Erythroblast (primary cell): ENCODE measurements around the gene BORCS8.

Experiments
- GATA1 ChIP-seq: IDR thresholded peaks from 2 replicates; pipeline ENCODE4 v1.6.1; 2011; ENCODE audit warnings: low read depth, mild to moderate bottlenecking, control low read depth, low read length, moderate library complexity
- POLR2A ChIP-seq: IDR thresholded peaks from 2 replicates; pipeline ENCODE4 v1.6.1; 2011; ENCODE audit warnings: mild to moderate bottlenecking, low read length

GRCh38 chr19:19239675-19240074, 47.7 kb upstream of the BORCS8 start:
- no peak for TF ChIP-seq POLR2A
- TF ChIP-seq GATA1: no peak
